ENCODE measurements around the gene PRDM11. TPM values are rescaled to one million over a fixed set of nuclear protein-coding genes. Genes with fewer than 3 reads are reported as not detected.

The PRDM11 gene
- total RNA-seq, 1 donor from 2014 or later = 13.1 TPM

DNA sequence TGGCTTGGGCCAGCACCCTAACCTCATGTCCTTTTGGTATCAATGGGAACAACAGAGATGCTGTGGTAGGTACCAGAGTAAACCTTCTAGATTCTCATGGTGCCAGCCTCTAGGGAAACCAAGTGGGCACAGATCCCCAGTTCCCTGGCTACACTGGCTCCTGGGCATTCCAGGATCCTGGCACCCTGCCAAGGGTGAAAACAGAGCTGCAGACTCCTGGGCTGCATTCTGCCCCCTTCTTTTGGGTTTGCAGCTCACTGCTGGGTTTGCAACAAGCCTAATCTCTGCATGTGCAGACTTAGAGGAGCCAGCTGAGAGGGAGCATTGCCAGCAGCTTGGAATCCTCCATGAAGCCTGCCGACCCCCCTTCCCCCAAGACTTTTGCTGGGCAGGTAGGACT, 30.6 kb downstream of the PRDM11 start:
- no peak for TF ChIP-seq CTCF (conservative IDR thresholded peaks at IDR 0.05)
- Mint-ChIP-seq H3K27ac (ENCODE audit: unreplicated experiment) (no peak overlapping the region), H3K4me3 (no peak overlapping the region), H3K36me3 (ENCODE audit: low read depth) (no peaks in the 10 kb centered on the region), H3K27me3 (ENCODE audit: low read depth) (peaks cover 3% of the 10 kb centered on the region), H3K4me1 (peaks cover 9% of the 10 kb centered on the region), H3K9me3 (no peaks in the 10 kb centered on the region)
- no peak for DNase-seq (ENCODE audit: low read depth, low spot score)

- TF ChIP-seq CTCF (conservative IDR thresholded peaks at IDR 0.05) = no peak
- Mint-ChIP-seq H3K4me1 (peaks cover 9% of the 10 kb centered on the region), H3K27me3 (ENCODE audit: low read depth) (peaks cover 3% of the 10 kb centered on the region), H3K36me3 (ENCODE audit: low read depth) (peaks cover 2% of the 10 kb centered on the region), H3K4me3 (peak overlapping the region; percentile 36), H3K27ac (ENCODE audit: unreplicated experiment) (no peak overlapping the region), H3K9me3 (no peaks in the 10 kb centered on the region)
- no peak for DNase-seq (ENCODE audit: low read depth, low spot score)
These were observed 31.8 kb downstream of the PRDM11 start for GRCh38 chr11:45178223-45178622.

DNA sequence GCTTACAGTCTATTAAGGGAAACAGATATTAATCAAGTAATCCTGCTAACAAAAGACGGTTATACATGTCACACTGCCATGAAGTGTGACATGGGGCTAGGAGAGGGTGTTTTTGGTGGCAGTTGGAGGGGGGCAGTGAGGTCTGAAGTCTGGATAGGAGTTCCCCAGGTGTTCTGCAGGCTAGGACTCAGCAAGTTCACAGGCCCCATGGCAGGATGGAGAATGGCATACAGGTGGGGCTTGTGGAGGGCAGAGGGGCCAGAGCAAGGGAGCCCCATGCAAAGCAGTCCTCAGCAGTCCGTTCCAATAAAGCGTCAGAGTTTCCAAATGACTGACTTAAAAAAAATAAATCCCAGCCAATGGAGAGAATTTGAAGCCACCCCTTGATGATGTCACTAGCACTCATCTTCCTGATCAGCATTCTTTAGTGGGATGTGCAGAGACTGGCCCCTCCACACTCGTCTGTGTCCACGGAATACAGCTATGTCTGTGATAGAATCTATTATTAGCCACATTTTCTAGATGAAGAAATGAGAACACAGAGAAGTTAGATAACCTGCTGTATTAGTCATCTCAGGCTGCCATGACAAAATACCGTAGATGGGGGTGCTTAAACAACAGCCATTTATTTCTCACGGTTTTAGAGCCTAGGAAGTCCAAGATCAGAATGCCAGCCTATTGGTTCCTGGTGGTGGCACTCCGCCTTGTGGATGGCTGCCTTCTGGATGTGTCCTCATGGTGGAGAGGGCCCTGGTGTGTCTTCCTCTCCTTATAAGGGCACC, 32.6 kb downstream of the PRDM11 start:
- Mint-ChIP-seq H3K4me3 (peak overlapping the region; percentile 86), H3K4me1 (peaks cover 9% of the 10 kb centered on the region), H3K27me3 (ENCODE audit: low read depth) (peaks cover 3% of the 10 kb centered on the region), H3K27ac (ENCODE audit: unreplicated experiment) (no peak overlapping the region), H3K9me3 (no peaks in the 10 kb centered on the region), H3K36me3 (ENCODE audit: low read depth) (peaks cover 2% of the 10 kb centered on the region)
- no peak for DNase-seq (ENCODE audit: low read depth, low spot score)
- TF ChIP-seq CTCF (conservative IDR thresholded peaks at IDR 0.05) = no peak

DNA sequence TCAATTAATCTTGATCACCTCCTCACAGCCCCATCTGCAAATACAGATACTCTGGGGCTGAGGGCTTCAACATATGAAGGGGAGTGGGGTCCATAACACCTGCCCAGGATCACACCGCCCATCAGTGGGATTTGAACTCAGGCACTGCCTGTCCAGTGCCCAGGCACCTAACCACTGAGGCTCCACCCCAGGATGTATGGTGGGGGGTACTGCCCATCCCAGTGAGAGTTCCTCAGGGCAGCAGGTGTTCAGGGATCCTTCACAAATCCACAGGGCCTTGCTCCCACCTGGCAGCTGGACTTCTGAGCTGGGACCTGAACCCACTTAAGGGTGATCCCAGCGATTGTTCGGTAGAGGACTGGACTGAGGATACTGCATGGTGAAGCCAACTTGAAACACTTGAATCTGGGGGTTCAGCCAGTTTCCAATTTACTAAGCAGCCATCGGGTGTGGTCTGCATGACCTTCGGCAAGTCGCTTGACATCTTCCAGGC, 33.3 kb downstream of the PRDM11 start:
- TF ChIP-seq CTCF (conservative IDR thresholded peaks at IDR 0.05) = no peak
- peak overlapping the region; percentile 86 for H3K4me3 Mint-ChIP-seq
- H3K27me3 Mint-ChIP-seq (ENCODE audit: low read depth) = peaks cover 3% of the 10 kb centered on the region
- peaks cover 2% of the 10 kb centered on the region for H3K36me3 Mint-ChIP-seq (ENCODE audit: low read depth)
- H3K9me3 Mint-ChIP-seq = no peaks in the 10 kb centered on the region
- DNase-seq (ENCODE audit: low read depth, low spot score) = no peak
- peak overlapping the region; percentile 24 for H3K27ac Mint-ChIP-seq (ENCODE audit: unreplicated experiment)
- H3K4me1 Mint-ChIP-seq = peaks cover 9% of the 10 kb centered on the region

GRCh38 chr11:45180179-45180847, 33.9 kb downstream of the PRDM11 start:
- DNase-seq (ENCODE audit: low read depth, low spot score) = peak; percentile 36
- peak overlapping the region; percentile 24 for H3K27ac Mint-ChIP-seq (ENCODE audit: unreplicated experiment)
- H3K4me1 Mint-ChIP-seq = peaks cover 9% of the 10 kb centered on the region
- peak overlapping the region; percentile 86 for H3K4me3 Mint-ChIP-seq
- peak; percentile 49 for TF ChIP-seq CTCF (conservative IDR thresholded peaks at IDR 0.05)
- no peaks in the 10 kb centered on the region for H3K9me3 Mint-ChIP-seq
- peaks cover 2% of the 10 kb centered on the region for H3K36me3 Mint-ChIP-seq (ENCODE audit: low read depth)
- H3K27me3 Mint-ChIP-seq (ENCODE audit: low read depth) = peaks cover 3% of the 10 kb centered on the region

Data from neural crest cell (in vitro differentiated cells).